PC-3 (cell line): ENCODE results near the gene PNMA6E. TPM values are rescaled to one million over a fixed set of nuclear protein-coding genes. Genes with fewer than 3 reads are reported as not detected.

Experiments used
- ATAC-seq: fragments of 200-7000 bp; cut with Tn5 transposase; 2 replicates; pipeline ENCODE4 v1.9.1; 2020; ENCODE audit warnings: mild to moderate bottlenecking, moderate library complexity
- BruUV-seq: library from RNA; stranded (reverse); fragments of 400-500 nt; replicated peaks from 2 replicates; lab custom pipeline; 2021; lab: Mats Ljungman, UMichigan
- CTCF ChIA-PET: fragments of 300-600 bp; sonication (Branson Sonifier 250); formaldehyde crosslinking; loops from one replicate; lab custom pipeline; 2022; ENCODE audit warnings: antibody characterized with exemption; lab: Charles Lee
- POLR2A ChIA-PET: fragments of 300-600 bp; sonication (Branson Sonifier 250); formaldehyde crosslinking; loops from one replicate; lab custom pipeline; 2022; ENCODE audit warnings: antibody characterized with exemption; ENCODE audit not compliant: unreplicated experiment; lab: Charles Lee
- DNase-seq: peaks from one replicate; pipeline ENCODE4 v3.0.0-alpha.2; 2015
- H2AFZ ChIP-seq: fragments of 300-600 bp; sonication (generic); 2 replicates; pipeline ENCODE4 v1.6.0; 2016; ENCODE audit warnings: antibody characterized with exemption, low read length
- H3F3A ChIP-seq: fragments of 300-600 bp; sonication (generic); one replicate; pipeline ENCODE4 v1.6.0; 2017; ENCODE audit warnings: antibody characterized with exemption, low read length, control low read depth, mild to moderate bottlenecking; ENCODE audit not compliant: unreplicated experiment
- H3K27ac ChIP-seq: fragments of 300-600 bp; sonication (generic); 2 replicates; pipeline ENCODE4 v1.5.1; 2016; ENCODE audit warnings: mild to moderate bottlenecking, low read length
- H3K27me3 ChIP-seq: fragments of 300-600 bp; sonication (generic); 2 replicates; pipeline ENCODE4 v1.6.1; 2016; ENCODE audit warnings: low read length, mixed read lengths
- H3K36me3 ChIP-seq: fragments of 300-600 bp; sonication (generic); 2 replicates; pipeline ENCODE4 v1.6.1; 2016; ENCODE audit warnings: low read depth, mixed run types, low read length, mixed read lengths
- H3K4me1 ChIP-seq: fragments of 300-600 bp; sonication (generic); 2 replicates; pipeline ENCODE4 v1.5.1; 2016; ENCODE audit warnings: low read length; ENCODE audit not compliant: insufficient read depth
- H3K4me2 ChIP-seq: fragments of 300-600 bp; sonication (generic); 2 replicates; pipeline ENCODE4 v1.6.0; 2016; ENCODE audit warnings: low read length
- H3K4me3 ChIP-seq: fragments of 300-600 bp; sonication (generic); 2 replicates; pipeline ENCODE4 v1.5.1; 2016; ENCODE audit warnings: mild to moderate bottlenecking, low read length, mixed read lengths
- H3K79me2 ChIP-seq: fragments of 300-600 bp; sonication (generic); 2 replicates; pipeline ENCODE4 v1.6.1; 2017; ENCODE audit warnings: low read length, mixed read lengths
- H3K9ac ChIP-seq: fragments of 300-600 bp; sonication (generic); 2 replicates; pipeline ENCODE4 v1.6.0; 2016; ENCODE audit warnings: mild to moderate bottlenecking, low read length
- H3K9me2 ChIP-seq: fragments of 300-600 bp; sonication (generic); replicated peaks from 2 replicates; pipeline ENCODE4 v1.6.1; 2016; ENCODE audit warnings: mixed run types, low read length, mixed read lengths
- H3K9me3 ChIP-seq: fragments of 300-600 bp; sonication (generic); 2 replicates; pipeline ENCODE4 v1.6.1; 2016; ENCODE audit warnings: low read length, mixed read lengths
- H4K20me1 ChIP-seq: fragments of 300-600 bp; sonication (generic); 2 replicates; pipeline ENCODE4 v1.6.1; 2016; ENCODE audit warnings: low read length, mixed read lengths
- EZH2 ChIP-seq: fragments of 300-600 bp; sonication (generic); IDR thresholded peaks from one replicate; pipeline ENCODE4 v1.6.1; 2017; ENCODE audit warnings: antibody characterized with exemption, mild to moderate bottlenecking, low read length; ENCODE audit not compliant: unreplicated experiment
- EZH2phosphoT487 ChIP-seq: fragments of 300-600 bp; sonication (generic); IDR thresholded peaks from 2 replicates; pipeline ENCODE4 v1.6.1; 2018; ENCODE audit warnings: mild to moderate bottlenecking, antibody characterized with exemption, low read length, borderline replicate concordance
- intact Hi-C: fragments of 100-400 bp; cut with micrococcal nuclease; formaldehyde crosslinking; loops from 2 replicates; pipeline ENCODE4 v1.9.0; 2023
- total RNA-seq: library from RNA; depleted of rRNA; stranded (reverse); fragments of >200 nt; gene quantifications from 2 replicates; pipeline ENCODE4 v1.2.3, GENCODE V29; 2014
- TF ChIP-seq, protein P1 (sequence below): fragments of 300-600 bp; sonication (generic); conservative IDR thresholded peaks from 2 replicates; pipeline ENCODE4 v1.5.1; 2017; ENCODE audit warnings: antibody characterized with exemption, low read depth, mild to moderate bottlenecking, low read length

Gene PNMA6E
- total RNA-seq, 1 experiment from 2014 or later, result not detected

GRCh38 chrX:153416781-153417450 lies 15.8 kb upstream of the PNMA6E start:
- no peaks in the 10 kb centered on the region for H4K20me1 ChIP-seq
- H3K79me2 ChIP-seq, result no peaks in the 10 kb centered on the region
- no peak for DNase-seq
- no peaks in the 10 kb centered on the region for H3K4me1 ChIP-seq
- peaks cover 64% of the 10 kb centered on the region for H3K27me3 ChIP-seq
- no peak overlapping the region for H3K4me3 ChIP-seq
- no peaks in the 10 kb centered on the region for H3F3A ChIP-seq
- H3K9ac ChIP-seq, result no peak overlapping the region
- POLR2A ChIA-PET, result no interaction called here
- CTCF ChIA-PET, result no interaction called here
- no peaks in the 10 kb centered on the region for H3K9me2 ChIP-seq
- H3K9me3 ChIP-seq, result no peaks in the 10 kb centered on the region
- ATAC-seq, result no peak
- no peak overlapping the region for H2AFZ ChIP-seq
- no peak overlapping the region for H3K27ac ChIP-seq
- intact Hi-C loops, result no loop called here
- H3K4me2 ChIP-seq, result no peak overlapping the region
- no peaks in the 10 kb centered on the region for H3K36me3 ChIP-seq
- BruUV-seq, result no TSS peak
- TF ChIP-seq, protein P1, sequence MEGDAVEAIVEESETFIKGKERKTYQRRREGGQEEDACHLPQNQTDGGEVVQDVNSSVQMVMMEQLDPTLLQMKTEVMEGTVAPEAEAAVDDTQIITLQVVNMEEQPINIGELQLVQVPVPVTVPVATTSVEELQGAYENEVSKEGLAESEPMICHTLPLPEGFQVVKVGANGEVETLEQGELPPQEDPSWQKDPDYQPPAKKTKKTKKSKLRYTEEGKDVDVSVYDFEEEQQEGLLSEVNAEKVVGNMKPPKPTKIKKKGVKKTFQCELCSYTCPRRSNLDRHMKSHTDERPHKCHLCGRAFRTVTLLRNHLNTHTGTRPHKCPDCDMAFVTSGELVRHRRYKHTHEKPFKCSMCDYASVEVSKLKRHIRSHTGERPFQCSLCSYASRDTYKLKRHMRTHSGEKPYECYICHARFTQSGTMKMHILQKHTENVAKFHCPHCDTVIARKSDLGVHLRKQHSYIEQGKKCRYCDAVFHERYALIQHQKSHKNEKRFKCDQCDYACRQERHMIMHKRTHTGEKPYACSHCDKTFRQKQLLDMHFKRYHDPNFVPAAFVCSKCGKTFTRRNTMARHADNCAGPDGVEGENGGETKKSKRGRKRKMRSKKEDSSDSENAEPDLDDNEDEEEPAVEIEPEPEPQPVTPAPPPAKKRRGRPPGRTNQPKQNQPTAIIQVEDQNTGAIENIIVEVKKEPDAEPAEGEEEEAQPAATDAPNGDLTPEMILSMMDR, result no peak
- TF ChIP-seq EZH2 (no peak), EZH2phosphoT487 (no peak)

DNA sequence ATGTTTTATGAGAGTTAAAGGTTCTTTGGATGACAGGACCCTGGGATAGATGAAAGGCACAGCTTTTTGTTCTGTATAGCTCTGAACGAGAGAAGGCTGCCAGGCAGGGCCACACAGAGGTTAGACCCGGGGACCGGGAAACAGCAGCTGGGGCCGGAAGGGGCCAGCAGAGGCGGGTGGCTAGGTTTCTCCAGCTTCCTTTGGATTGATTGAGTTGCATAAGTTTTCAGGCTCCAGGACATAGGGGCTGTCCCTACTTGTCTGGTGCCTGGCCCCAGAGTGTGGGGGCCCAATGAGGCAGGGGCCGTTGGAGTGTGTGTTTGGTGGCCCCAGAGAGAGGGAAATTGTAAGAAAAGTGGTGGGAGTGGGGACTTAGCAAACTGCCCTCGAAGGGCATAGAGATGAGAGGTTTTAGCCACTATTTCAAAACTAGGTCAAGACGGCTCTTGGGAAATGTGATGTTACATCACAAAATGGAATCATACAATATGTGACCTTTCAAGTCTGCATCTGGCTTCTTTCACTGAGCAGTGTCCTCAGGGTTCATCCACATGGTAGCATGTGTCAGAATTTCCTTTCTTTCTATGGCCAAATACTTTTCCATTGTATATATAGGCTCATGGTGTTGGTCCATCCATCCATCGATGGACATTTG lies 13.8 kb upstream of the PNMA6E start:
- Histone ChIP-seq H3K36me3 (no peaks in the 10 kb centered on the region), H3K9me3 (no peaks in the 10 kb centered on the region), H3K4me2 (no peak overlapping the region), H2AFZ (no peak overlapping the region), H3K27me3 (peaks cover 76% of the 10 kb centered on the region), H3K79me2 (no peaks in the 10 kb centered on the region), H3F3A (no peaks in the 10 kb centered on the region), H4K20me1 (no peaks in the 10 kb centered on the region), H3K9me2 (no peaks in the 10 kb centered on the region), H3K4me3 (no peak overlapping the region), H3K4me1 (no peaks in the 10 kb centered on the region), H3K9ac (no peak overlapping the region), H3K27ac (no peak overlapping the region)
- TF ChIP-seq EZH2phosphoT487 (no peak), EZH2 (no peak)
- TF ChIP-seq, protein P1, result no peak
- CTCF ChIA-PET, result no interaction called here
- DNase-seq (no peak), ATAC-seq (no peak)
- POLR2A ChIA-PET, result no interaction called here
- no TSS peak for BruUV-seq
- intact Hi-C loops, result no loop called here

GRCh38 chrX:153413731-153414130 lies 12.6 kb upstream of the PNMA6E start:
- Histone ChIP-seq H3K79me2 (no peaks in the 10 kb centered on the region), H3K36me3 (no peaks in the 10 kb centered on the region), H4K20me1 (no peaks in the 10 kb centered on the region), H3K4me1 (no peaks in the 10 kb centered on the region), H3K9ac (no peak overlapping the region), H2AFZ (no peak overlapping the region), H3K27ac (no peak overlapping the region), H3K4me3 (no peak overlapping the region), H3K9me2 (no peaks in the 10 kb centered on the region), H3K4me2 (no peak overlapping the region), H3K9me3 (no peaks in the 10 kb centered on the region), H3F3A (no peaks in the 10 kb centered on the region), H3K27me3 (peaks cover 65% of the 10 kb centered on the region)
- no TSS peak for BruUV-seq
- ChIA-PET POLR2A (no interaction called here), CTCF (no interaction called here)
- intact Hi-C loops, result no loop called here
- ATAC-seq, result no peak
- TF ChIP-seq EZH2phosphoT487, result no peak
- TF ChIP-seq, protein P1, result no peak
- no peak for TF ChIP-seq EZH2
- DNase-seq, result no peak
